Urinary bladder (tissue), 4 donors: ENCODE data around the gene TCF23. TPM values are rescaled to one million over a fixed set of nuclear protein-coding genes. Genes with fewer than 3 reads are reported as not detected.

Source experiments
- DNase-seq: peaks from one replicate; pipeline ENCODE4 v3.0.0-alpha.2; 2015; ENCODE audit errors: extremely low spot score
- H3K27ac ChIP-seq: one replicate; pipeline ENCODE4 v1.5.1; 2013; ENCODE audit warnings: low read depth, mild to moderate bottlenecking, moderate library complexity
- H3K36me3 ChIP-seq: one replicate; pipeline ENCODE4 v1.6.1; 2013; ENCODE audit warnings: mild to moderate bottlenecking, moderate library complexity; ENCODE audit not compliant: insufficient read depth
- H3K4me1 ChIP-seq: one replicate; pipeline ENCODE4 v1.6.1; 2013; ENCODE audit warnings: mild to moderate bottlenecking, moderate library complexity; ENCODE audit not compliant: insufficient read depth
- H3K4me3 ChIP-seq: one replicate; pipeline ENCODE4 v1.5.1; 2013; ENCODE audit warnings: low read depth, low read length
- WGBS: extraction: QIAGEN DNeasy Blood & Tissue Kit; methylation state at CpG from one replicate; pipeline ENCODE4 v1.1.7; 2013; 5-methylcytosine and 5-hydroxymethylcytosine counted together
- polyA plus RNA-seq: library from polyadenylated mRNA; stranded (reverse); fragments of 200-250 nt; gene quantifications from one replicate; pipeline ENCODE4 v1.2.3, GENCODE V29; 2013
- total RNA-seq: library from RNA; depleted of rRNA; stranded (reverse); fragments of >200 nt; gene quantifications from one replicate; pipeline ENCODE4 v1.2.3, GENCODE V29; 2014
- donor health status: healthy with polysubstance abuse.
- donor health status: healthy.

Gene TCF23
- total and polyA plus RNA-seq, 2 donors: 0.08 to 0.85 TPM

- 75% methylated on average over 2 of the region's 2 CpGs for WGBS
- no peaks in the 10 kb centered on the region for H3K4me1 ChIP-seq
- H3K36me3 ChIP-seq: no peaks in the 10 kb centered on the region
- no peak overlapping the region for H3K27ac ChIP-seq
- H3K4me3 ChIP-seq: no peak overlapping the region
- DNase-seq: no peak
Observed at GRCh38 chr2:27121906-27122305, 26.9 kb upstream of the TCF23 start.

DNA sequence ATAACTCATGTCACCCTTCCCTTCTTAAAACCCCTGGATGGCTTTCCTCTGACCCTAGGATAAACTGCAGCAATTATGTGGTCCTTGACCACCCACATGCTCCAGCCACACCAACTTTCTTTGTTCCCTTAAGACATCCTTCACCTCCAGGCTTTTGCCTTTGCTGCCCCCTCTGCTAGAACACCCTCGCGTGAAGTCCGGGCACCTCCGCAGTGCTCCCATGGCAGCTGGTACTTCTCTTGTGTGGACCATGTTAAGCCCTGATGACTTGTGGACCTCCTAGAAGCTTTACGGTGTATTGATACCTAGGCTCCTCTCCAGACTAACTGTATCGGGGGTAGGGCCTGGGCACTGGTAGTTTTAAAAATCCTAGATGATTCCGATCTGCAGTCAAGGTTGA lies 26.0 kb upstream of the TCF23 start:
- WGBS: 84% methylated on average over 7 of the region's 7 CpGs
- Histone ChIP-seq H3K36me3 (no peaks in the 10 kb centered on the region), H3K4me3 (no peak overlapping the region), H3K27ac (no peak overlapping the region), H3K4me1 (no peaks in the 10 kb centered on the region)
- no peak for DNase-seq

DNA sequence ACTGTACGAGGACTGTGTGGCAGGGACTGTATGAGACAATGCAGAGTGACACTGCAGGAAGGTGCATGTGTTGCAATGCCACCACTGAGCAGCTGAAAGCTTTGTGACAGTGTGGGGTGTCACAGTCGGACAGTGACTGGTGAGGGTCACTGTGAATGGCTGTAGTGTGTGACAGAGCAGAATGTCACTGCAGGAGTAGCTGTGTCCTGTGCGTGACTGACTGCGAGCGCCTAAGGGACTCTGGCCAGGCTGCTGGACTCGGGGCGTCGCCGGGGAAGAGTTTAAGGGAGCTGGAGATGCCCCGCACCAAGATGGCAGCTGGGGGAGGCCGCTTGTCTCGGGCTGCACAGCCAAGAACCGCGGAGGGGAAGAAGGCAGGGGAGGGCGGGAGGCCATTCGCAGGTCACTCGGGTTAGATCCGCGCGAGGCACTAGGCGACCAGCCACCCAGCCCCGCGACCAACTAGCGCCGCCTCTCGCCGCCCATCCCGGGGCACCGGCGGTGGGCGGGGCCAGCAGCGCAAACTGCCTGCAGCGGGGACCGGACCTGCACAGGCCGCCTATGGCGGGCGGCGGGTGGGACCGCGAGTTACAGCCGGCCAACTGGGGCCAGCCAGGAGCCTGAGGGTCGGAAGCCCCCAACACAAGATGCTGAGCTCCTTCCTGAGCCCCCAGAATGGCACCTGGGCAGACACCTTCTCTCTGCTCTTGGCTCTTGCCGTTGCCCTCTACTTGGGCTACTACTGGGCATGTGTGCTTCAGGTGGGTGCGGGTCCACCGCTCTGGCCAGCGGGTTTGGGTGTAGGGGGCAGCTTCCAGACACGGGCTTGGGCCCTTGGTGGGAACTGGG lies 25.3 kb upstream of the TCF23 start, which contains the start of gene ABHD1:
Gene ABHD1 (plus strand): TSS at position 514 of the 849 bp plus-strand sequence. CDS start 134 bp downstream, at position 648.
- 7% methylated on average over 47 of the region's 47 CpGs for WGBS
- no peak for DNase-seq
- no peaks in the 10 kb centered on the region for H3K36me3 ChIP-seq
- peak within 1 kb of the TSS; percentile 3 for H3K27ac ChIP-seq
- H3K4me3 ChIP-seq: peak within 1 kb of the TSS; percentile 48
- H3K4me1 ChIP-seq: no peaks in the 10 kb centered on the region

DNA sequence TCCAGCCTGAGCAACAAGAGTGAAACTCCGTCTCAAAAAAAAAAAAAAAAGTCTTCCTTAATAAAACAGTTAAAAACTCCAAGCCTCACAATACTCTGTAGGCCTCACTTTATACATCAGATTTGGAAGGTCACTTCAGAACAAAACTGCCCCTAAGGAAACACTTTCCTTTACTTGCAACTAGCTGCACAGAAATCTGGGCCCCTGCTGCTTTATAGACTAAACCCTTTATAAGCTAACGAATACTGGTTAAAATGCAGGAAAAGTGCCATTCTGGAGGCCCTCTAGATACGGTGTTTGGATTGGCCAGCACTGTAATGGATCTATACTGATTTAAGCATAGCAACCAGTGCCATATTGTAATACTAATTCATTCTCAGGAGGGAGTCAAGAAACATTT lies 23.7 kb upstream of the TCF23 start:
- no peaks in the 10 kb centered on the region for H3K4me1 ChIP-seq
- WGBS: 85% methylated on average over 3 of the region's 3 CpGs

GRCh38 chr2:27126252-27126710 lies 22.5 kb upstream of the TCF23 start:
- 61% methylated on average over 5 of the region's 5 CpGs for WGBS
- Histone ChIP-seq H3K36me3 (peaks cover 5% of the 10 kb centered on the region), H3K27ac (no peak overlapping the region), H3K4me3 (no peak overlapping the region), H3K4me1 (no peaks in the 10 kb centered on the region)
- no peak for DNase-seq

More for the DNA sequence above, 23.7 kb upstream of the TCF23 start:
- Histone ChIP-seq H3K27ac (no peak overlapping the region), H3K4me3 (no peak overlapping the region), H3K36me3 (peaks cover under 1% of the 10 kb centered on the region)
- no peak for DNase-seq

DNA sequence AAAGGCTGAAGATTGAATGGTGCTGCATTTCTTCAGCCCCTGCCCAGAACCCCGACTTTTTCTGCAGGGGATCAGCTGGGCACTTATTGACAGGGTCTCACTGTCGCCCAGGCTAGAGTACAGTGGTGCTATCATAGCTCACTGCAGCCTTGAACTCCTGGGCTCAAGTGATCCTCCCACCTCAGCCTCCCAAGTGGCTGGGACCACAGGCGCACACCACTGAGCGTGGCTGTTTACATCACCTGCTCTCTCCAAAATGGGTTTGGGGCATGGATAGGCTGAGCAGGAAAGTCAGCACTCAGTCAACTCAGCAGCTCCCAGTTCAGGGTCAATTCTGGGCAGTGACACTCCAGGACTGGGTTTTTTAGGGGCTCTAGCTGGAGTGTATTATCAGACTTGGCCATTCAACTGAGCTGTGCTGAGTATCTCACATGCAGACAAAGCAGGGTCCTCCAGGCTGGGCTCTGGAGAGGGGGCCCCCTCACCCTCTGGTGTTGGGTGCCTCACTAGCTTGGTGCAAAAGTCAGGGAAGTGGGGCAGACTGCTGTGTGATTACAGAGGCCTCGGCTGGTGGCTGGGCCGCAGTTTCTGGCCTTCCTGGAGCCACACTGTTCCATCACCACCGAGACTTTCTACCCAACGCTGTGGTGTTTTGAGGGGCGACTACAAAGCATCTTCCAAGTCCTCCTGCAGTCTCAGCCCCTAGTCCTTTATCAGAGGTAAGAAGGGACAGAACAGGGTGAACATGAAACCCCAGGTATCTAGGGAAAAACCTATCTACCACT lies 20.7 kb upstream of the TCF23 start:
- 86% methylated on average over 9 of the region's 9 CpGs for WGBS
- no peak for DNase-seq
- Histone ChIP-seq H3K27ac (no peak overlapping the region), H3K4me1 (no peaks in the 10 kb centered on the region), H3K4me3 (no peak overlapping the region), H3K36me3 (peaks cover 5% of the 10 kb centered on the region)

DNA sequence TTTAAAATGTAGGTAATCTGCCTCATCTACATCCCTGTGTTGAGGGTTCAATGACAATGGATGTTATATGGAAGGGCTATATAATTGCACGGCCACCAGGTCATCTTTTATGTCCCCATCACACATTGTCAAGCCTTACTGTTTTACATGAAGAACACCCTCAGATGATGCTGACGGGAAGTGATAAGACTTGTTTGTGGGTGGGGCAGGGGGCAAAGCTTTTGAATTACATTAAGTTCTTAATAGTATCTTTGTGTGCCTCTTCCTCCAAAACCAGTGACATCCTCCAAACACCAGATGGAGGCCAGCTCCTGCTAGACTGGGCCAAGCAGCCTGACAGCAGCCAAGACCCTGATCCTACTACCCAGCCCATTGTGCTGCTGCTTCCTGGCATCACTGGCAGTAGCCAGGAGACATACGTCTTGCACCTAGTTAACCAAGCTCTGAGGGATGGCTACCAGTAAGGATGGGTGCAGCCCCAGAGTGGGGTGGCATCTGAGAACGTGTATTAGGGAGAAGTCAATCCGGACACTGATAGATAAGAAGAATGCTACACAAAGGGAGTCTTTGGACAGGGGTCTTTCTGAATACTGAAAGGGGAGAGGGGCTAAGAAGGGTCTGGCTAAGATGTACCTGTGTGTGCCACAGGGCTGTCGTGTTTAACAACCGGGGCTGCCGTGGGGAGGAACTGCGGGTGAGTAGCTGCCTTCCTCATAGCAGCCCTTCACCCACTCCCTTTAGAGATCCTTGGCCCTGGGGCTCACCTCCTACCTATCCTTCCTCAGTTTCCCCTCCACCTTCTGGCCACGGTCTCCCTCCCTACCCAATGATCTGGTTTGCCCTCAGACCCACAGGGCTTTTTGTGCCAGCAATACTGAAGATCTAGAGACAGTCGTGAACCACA lies 19.9 kb upstream of the TCF23 start:
- WGBS: 75% methylated on average over 11 of the region's 11 CpGs

DNA sequence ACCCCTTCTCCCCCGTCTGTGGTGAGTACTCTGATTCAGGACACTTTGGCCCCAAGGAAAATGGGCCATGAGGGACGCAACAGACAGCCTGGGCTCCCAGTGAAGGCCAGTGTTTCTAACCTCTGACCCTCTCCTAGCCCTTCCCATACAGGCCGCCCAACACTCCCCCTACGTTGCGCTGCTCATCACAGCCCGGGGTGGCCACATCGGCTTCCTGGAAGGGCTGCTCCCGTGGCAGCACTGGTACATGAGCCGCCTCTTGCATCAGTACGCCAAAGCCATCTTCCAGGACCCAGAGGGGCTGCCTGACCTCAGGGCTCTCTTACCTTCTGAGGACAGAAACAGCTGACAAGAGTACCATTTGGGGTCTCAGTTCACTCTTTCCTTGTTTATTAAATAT lies 18.4 kb upstream of the TCF23 start:
- WGBS: 89% methylated on average over 10 of the region's 10 CpGs
- Histone ChIP-seq H3K4me1 (no peaks in the 10 kb centered on the region), H3K4me3 (no peak overlapping the region), H3K36me3 (peaks cover 5% of the 10 kb centered on the region), H3K27ac (no peak overlapping the region)
- no peak for DNase-seq

More for the DNA sequence above, 19.9 kb upstream of the TCF23 start:
- DNase-seq: no peak
- peaks cover 5% of the 10 kb centered on the region for H3K36me3 ChIP-seq
- H3K4me3 ChIP-seq: no peak overlapping the region
- no peaks in the 10 kb centered on the region for H3K4me1 ChIP-seq
- no peak overlapping the region for H3K27ac ChIP-seq

GRCh38 chr2:27131429-27131828 lies 17.4 kb upstream of the TCF23 start:
- no peaks in the 10 kb centered on the region for H3K4me1 ChIP-seq
- 89% methylated on average over 11 of the region's 11 CpGs for WGBS
- no peak overlapping the region for H3K4me3 ChIP-seq
- no peak overlapping the region for H3K27ac ChIP-seq
- H3K36me3 ChIP-seq: peaks cover 5% of the 10 kb centered on the region
- no peak for DNase-seq

DNA sequence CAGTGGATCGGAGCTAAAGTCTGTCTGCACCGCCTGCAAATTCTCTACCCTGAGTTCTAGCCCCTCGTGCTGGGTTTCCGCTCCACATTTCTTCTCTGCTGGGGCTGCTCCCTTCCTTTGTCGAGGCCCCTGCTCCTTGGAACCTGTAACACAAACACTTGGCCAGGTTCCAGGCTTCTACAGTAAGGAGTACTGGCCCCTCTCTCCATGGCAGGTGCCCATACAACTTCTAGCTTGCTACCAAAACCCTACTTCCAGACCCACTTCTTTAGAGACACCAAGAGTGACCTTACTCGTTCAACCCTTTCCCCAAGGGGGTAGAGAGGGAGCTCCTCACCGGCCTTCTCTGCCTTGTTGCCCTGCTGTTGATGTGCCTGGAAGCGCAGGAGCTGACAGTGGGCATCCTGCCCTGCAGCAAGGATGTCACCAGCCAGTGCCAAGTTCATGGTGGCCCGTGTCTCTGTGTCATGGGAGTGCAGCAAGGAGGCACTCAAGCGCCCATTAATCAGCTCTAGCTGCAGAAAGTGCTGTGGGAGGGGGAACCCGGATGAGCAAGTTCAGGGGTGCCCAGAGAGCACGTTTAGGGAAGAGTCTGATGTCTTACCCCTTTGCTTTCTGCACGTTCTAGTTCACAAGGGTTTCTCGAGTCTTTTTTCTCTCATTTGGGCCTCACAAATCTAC lies 15.5 kb upstream of the TCF23 start:
- Histone ChIP-seq H3K4me3 (peak overlapping the region; percentile 92), H3K27ac (no peak overlapping the region), H3K36me3 (peaks cover 5% of the 10 kb centered on the region), H3K4me1 (no peaks in the 10 kb centered on the region)
- DNase-seq: no peak
- WGBS: 40% methylated on average over 14 of the region's 14 CpGs

DNA sequence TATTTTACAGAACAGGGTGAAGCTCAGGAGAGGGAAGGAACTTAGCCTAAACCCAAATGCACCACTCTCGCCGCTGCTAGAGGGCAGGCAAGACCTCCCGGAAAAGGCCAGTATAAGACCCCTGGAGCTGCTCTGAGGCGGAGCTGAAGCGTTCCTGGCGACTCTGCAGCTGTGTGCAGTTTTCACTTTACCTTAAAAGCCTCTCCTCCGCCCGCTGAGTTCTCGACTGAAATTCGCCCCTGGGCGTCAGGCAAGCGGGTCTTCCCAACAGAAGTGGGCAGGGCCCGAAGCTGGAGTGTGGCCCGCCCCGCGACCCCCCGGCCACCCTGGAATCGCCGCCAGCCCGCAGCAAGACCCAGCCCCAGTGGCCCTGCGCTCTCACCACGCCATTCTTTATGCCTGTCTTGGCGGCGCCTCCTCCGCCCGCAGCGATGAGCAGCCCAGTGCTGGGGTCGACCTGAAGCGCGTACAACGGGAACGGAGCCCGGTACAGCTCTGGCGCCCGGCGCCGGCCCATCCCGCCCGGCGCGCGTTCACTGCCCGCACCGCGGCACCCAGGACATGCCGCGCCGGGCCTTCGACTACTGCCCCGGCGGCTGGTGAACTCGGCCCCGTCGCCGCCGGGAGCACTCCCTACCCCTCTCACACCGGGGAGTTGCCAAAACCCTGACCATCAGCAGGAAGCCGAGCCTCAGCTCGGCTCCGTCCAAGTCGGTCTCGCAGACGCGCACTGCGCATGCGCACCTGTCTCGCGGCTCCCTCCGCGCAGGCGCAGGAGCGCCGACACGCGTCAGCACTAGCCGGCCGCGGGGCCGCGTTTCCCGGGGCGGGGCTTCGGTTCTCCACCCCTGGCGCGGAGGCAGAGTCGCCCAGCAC lies 14.7 kb upstream of the TCF23 start, which contains the start of gene PREB:
Gene PREB (minus strand): TSS at position 732 of the 876 bp plus-strand sequence. CDS start 215 bp downstream, at position 517.
- DNase-seq: peak; percentile 88
- Histone ChIP-seq H3K4me1 (no peaks in the 10 kb centered on the region), H3K4me3 (peak within 1 kb of the TSS; percentile 92), H3K36me3 (peaks cover 5% of the 10 kb centered on the region), H3K27ac (peak within 1 kb of the TSS; percentile 49)
- WGBS: under 1% methylated on average over 86 of the region's 86 CpGs
